ENCODE results near the gene MYADM.

- TF ChIP-seq CTCF (IDR thresholded peaks at IDR 0.05) (no peak), POLR2A (IDR thresholded peaks at IDR 0.05) (no peak)
These were observed 40.6 kb downstream of the MYADM start for GRCh38 chr19:53908106-53908934.

Measured in ovary (tissue), 3 donors.